Measurements from ENCODE around the gene ABHD16B. TPM values are rescaled to one million over a fixed set of nuclear protein-coding genes. Genes with fewer than 3 reads are reported as not detected.

The ABHD16B gene
- total RNA-seq, 1 donor from 2014 or later, result not detected

DNA sequence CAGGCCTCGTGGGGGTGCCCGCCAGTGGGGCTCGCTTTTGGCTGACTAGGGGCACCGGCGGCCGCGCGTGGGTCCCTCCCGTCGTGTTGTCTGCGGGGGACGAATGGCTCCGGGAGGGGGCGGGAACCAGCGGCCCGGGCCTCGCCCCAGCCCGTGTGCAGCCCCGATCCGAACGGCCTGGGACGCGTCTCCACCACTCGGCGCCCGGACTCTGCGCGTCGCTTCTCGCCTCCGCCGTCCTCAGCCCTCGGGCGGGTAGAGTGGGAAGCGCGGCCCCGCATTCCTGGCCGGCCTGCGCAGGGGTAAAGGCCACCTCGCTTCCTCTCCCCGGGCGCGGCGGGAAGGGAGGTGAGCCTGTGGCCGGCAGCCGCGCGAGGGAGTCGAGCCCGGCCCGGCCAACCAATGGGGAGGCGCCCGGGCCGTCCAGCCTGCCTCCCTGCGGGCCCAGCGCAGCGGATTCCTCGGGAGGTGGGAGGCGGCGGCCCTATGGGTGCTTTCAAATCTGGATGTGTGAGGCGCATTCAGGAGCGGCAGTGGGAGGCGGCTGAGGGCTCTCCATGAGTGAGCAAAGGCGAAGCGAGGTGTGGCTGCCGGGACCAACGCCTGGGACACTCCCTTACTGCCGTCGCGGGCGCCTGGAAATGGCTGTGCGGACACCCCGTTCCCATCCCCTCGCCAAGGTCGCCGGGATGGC lies 29.2 kb upstream of the ABHD16B start:
- ATAC-seq (peak; percentile 27), DNase-seq (ENCODE audit: missing footprints) (peak; percentile 78)
- intact Hi-C loops (cut with DNase I), result loop anchor here (2.0 to 5.0 kb wide), 2 partner anchors 15 to 45 kb away; no protein-coding TSS in a partner anchor

DNA sequence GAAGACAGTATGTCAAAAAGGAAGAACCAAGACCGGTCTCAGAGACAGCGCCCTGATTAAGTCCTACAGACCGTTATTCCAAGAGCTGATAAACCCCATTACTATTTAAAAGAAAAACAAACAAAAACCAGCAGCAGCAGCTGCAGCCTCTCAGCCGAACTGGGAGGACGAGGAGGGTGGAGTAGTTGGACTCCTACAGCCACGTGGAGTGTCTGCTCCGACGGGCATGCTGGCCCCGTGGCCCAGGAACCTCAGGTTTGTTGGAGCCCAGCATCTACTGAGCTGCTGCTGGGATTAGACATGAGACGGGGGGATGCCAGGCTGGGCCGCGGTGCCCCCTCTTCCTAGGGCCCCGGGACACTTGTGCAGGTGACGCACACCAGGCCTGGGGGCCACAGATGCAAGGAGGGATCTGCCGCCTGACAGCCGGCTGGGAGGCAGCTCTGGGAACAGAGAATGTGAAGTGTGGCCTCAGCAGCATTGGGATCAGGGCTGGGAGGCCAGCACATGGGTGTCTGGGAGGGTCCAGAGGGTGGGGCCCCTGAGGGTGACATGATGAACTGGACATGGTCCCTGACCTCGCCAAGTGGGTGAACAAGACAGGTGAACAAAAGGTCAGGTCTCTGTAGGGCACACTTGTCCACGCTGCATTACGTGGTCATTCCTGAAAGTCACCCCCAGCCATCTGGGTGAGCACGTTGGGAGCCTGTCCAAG lies 27.4 kb upstream of the ABHD16B start:
- DNase-seq (ENCODE audit: missing footprints), result no peak
- ATAC-seq, result no peak
- intact Hi-C loops (cut with DNase I), result loop anchor here (2.0 to 5.0 kb wide), 2 partner anchors 13 to 47 kb away; no protein-coding TSS in a partner anchor

- DNase-seq (ENCODE audit: missing footprints) (no peak), ATAC-seq (no peak)
- intact Hi-C loops (cut with DNase I), result loop anchor here (5.0 kb wide), 1 partner anchor 47 kb away; no protein-coding TSS in a partner anchor
Measured at GRCh38 chr20:63834491-63834880, 26.8 kb upstream of the ABHD16B start.

DNA sequence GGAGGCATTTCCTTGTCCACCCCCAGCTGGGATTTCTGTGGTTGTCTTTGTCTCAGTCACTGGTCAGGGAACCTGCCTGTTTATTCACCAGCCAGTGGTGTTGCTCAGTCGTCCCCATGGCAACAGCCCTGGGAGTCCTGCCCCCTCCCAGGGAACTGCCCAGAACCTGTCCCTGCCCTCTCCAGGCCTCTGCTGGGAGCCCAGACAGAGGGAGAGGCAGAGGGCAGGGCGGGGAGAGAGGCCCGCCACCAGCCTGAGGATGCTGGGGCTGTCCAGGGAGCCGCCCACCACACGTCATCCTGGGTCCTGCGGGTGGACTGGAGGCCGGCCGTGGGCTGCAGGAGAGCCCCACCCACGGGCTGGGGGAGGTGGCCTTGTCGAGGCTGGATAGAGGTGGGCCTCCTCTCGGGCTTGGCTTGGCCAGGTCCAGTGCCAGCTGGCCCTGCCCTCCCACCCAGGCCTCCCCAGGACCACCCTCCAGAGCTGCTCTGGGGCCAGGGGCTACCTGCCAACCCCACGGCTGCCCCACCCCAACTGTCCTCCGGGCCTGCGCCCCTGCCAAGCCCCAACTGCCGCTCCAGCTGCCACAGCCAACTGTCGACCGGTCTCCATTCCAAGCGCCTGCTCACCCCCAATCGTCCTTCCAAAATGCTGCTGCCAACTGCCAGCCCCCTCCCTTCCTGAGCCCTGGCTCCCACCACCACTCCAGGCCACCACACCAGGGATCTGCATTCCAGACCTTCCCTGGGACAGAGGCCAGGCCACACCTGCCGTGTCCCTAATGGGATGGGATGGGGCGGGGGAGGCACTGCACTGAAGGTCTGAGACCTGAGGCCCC lies 26.1 kb upstream of the ABHD16B start:
- ATAC-seq (peak; percentile 94), DNase-seq (ENCODE audit: missing footprints) (peak; percentile 92)
- intact Hi-C loops (cut with DNase I), result no loop called here

GRCh38 chr20:63836458-63837344 lies 24.6 kb upstream of the ABHD16B start:
- intact Hi-C loops (cut with DNase I), result no loop called here
- ATAC-seq (no peak), DNase-seq (ENCODE audit: missing footprints) (no peak)

- DNase-seq (ENCODE audit: missing footprints), result no peak
- intact Hi-C loops (cut with DNase I), result no loop called here
- no peak for ATAC-seq
Measured at GRCh38 chr20:63837479-63837878, 23.8 kb upstream of the ABHD16B start.

GRCh38 chr20:63839620-63840019 lies 21.7 kb upstream of the ABHD16B start:
- intact Hi-C loops (cut with DNase I), result no loop called here
- DNase-seq (ENCODE audit: missing footprints) (no peak), ATAC-seq (no peak)

DNA sequence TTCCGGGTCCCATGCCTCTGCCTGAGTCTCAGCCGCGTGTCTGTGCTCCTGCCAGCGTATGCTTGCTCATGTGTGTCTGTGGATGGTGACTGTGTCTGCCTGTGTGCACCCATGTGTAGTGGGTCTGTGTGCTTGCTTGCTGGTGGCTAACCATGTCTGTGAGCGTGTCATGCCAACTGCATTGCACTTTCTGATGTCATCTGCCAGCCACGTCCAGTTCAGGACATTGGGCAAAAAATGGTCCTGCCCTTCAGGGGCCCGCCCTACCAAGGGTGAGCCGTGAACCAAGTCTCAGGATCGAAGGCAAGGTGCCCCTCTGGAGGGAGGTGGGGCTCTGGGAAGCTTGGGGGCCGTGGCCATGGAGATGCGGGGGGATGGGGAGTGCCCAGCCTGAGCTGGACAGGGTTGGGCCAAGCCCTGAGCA lies 20.9 kb upstream of the ABHD16B start:
- no peak for ATAC-seq
- no peak for DNase-seq (ENCODE audit: missing footprints)
- intact Hi-C loops (cut with DNase I), result no loop called here

GRCh38 chr20:63842258-63842657 lies 19.0 kb upstream of the ABHD16B start:
- ATAC-seq (no peak), DNase-seq (ENCODE audit: missing footprints) (no peak)
- intact Hi-C loops (cut with DNase I), result no loop called here

GRCh38 chr20:63843222-63843621 lies 18.1 kb upstream of the ABHD16B start:
- ATAC-seq (no peak), DNase-seq (ENCODE audit: missing footprints) (no peak)
- intact Hi-C loops (cut with DNase I), result no loop called here

GRCh38 chr20:63843778-63844177 lies 17.5 kb upstream of the ABHD16B start:
- DNase-seq (ENCODE audit: missing footprints) (no peak), ATAC-seq (no peak)
- intact Hi-C loops (cut with DNase I), result no loop called here

DNA sequence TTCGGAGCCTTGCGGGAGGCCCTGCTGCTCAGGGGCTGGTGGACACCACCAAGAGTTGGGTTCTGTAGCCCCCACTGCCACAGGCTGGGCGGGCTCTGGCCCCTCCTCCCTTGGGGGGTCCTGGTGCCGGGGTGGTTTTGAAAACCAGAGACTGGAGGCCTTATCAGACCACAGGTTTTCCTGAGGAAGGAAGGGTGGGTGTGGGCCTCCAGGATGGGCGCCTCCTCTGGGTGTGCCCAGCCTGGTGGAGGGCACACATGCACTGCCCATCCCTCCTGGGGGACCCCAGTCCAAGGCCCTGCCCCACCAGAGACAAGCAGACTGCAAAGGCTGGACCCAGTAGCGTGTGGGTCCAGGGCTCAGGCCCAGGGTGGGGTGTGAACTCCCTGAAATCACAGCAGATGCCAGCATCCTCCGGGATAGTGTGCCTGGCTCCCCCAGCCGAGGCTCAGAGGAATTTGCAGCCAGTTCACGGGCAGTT lies 16.7 kb upstream of the ABHD16B start:
- intact Hi-C loops (cut with DNase I), result no loop called here
- ATAC-seq (no peak), DNase-seq (ENCODE audit: missing footprints) (no peak)

- DNase-seq (ENCODE audit: missing footprints), result peak; percentile 84
- intact Hi-C loops (cut with DNase I), result loop anchor here (1.0 to 2.0 kb wide), 2 partner anchors 12 to 13 kb away; no protein-coding TSS in a partner anchor
- peak; percentile 83 for ATAC-seq
Measured at GRCh38 chr20:63846128-63846771, 15.0 kb upstream of the ABHD16B start.

GRCh38 chr20:63846888-63847236 lies 14.4 kb upstream of the ABHD16B start:
- DNase-seq (ENCODE audit: missing footprints) (no peak), ATAC-seq (no peak)
- intact Hi-C loops (cut with DNase I), result loop anchor here (1.0 to 2.0 kb wide), 2 partner anchors 11 to 14 kb away; no protein-coding TSS in a partner anchor

GRCh38 chr20:63847237-63848002 lies 13.9 kb upstream of the ABHD16B start:
- ATAC-seq (no peak), DNase-seq (ENCODE audit: missing footprints) (no peak)
- intact Hi-C loops (cut with DNase I), result loop anchor here (2.0 kb wide), 1 partner anchor 15 kb away; no protein-coding TSS in a partner anchor

GRCh38 chr20:63848003-63848911 lies 13.0 kb upstream of the ABHD16B start:
- no peak for ATAC-seq
- intact Hi-C loops (cut with DNase I), result no loop called here
- no peak for DNase-seq (ENCODE audit: missing footprints)

Measured in Right ventricle myocardium inferior (tissue), 1 donor.